ENCODE data around the gene ADAMTSL1. TPM values are rescaled to one million over a fixed set of nuclear protein-coding genes. Genes with fewer than 3 reads are reported as not detected.

The ADAMTSL1 gene
- total and polyA plus RNA-seq, 2 of the 8 experiments (the other 6 are each of a cell fraction or from before 2014, with no cell fraction given): 0.84 to 1.1 TPM

GRCh38 chr9:18861609-18862544 is 387.9 kb downstream of the ADAMTSL1 start:
- Histone ChIP-seq H3K14ac (ENCODE audit: insufficient read length) (no peak overlapping the region), H4K8ac (ENCODE audit: extremely low read depth, insufficient read depth, low read length) (no peak overlapping the region), H4K5ac (ENCODE audit: insufficient read length, low read depth, low read length) (no peak overlapping the region), H2AK5ac (ENCODE audit: low read depth, low read length) (no peak overlapping the region), H3K56ac (replicated peaks; ENCODE audit: insufficient read length, low read depth, low read length) (no peak overlapping the region), H3K27ac (ENCODE audit: low read depth, low read length) (no peak overlapping the region), H4K20me1 (replicated peaks in 1 of 2; ENCODE audit: control insufficient read depth in 1 of 2, insufficient read depth in 2 of 2, low read length in 2 of 2) (no peaks in the 10 kb centered on the region), H2BK20ac (ENCODE audit: low read length) (no peak overlapping the region), H2BK120ac (replicated peaks; ENCODE audit: low read depth, low read length) (no peak overlapping the region), H2AFZ (ENCODE audit: low read length) (peak overlapping the region; percentile 95), H3K9ac (replicated peaks in 1 of 4; ENCODE audit: extremely low read depth in 1 of 4, low read depth in 3 of 4, low read length in 3 of 4) (0 out of 7 replicates have a peak overlapping the region, but pooled peaks of 1 of the 4 experiments have one; percentile 5), H3K9me3 (ENCODE audit: insufficient read depth in 2 of 2, low read depth in 1 of 2, low read length in 1 of 2) (no peaks in the 10 kb centered on the region), H3K4me1 (replicated peaks in 1 of 4; ENCODE audit: control insufficient read depth in 3 of 4, insufficient read depth in 4 of 4, low read length in 3 of 4) (peaks cover 0 to 6% (median 4%) of the 10 kb centered on the region in 4 experiments; a peak in 2 of 7 replicates), H3K4me3 (ENCODE audit: extremely low read depth in 1 of 4, insufficient read depth in 2 of 4, low read depth in 3 of 4, low read length in 4 of 4) (no peak overlapping the region), H3K4me2 (ENCODE audit: insufficient read depth in 1 of 2, low read depth in 2 of 2, low read length in 2 of 2) (peak overlapping the region in 1 of 2 experiments; percentile 37; a peak in 1 of 4 replicates), H3K4ac (replicated peaks; ENCODE audit: insufficient read length, low read depth, low read length) (no peak overlapping the region), H3K27me3 (replicated peaks in 1 of 4; ENCODE audit: control insufficient read depth in 3 of 4, extremely low read depth in 1 of 4, insufficient read depth in 3 of 4, low read length in 3 of 4) (no peaks in the 10 kb centered on the region), H3K23me2 (ENCODE audit: low read depth, low read length) (no peaks in the 10 kb centered on the region), H3K36me3 (ENCODE audit: control insufficient read depth in 2 of 4, insufficient read depth in 4 of 4, low read length in 3 of 4) (no peaks in the 10 kb centered on the region), H2BK12ac (ENCODE audit: low read depth, low read length) (no peak overlapping the region), H3K23ac (ENCODE audit: insufficient read length) (no peak overlapping the region), H4K91ac (replicated peaks; ENCODE audit: insufficient read length, low read length) (no peak overlapping the region), H2BK5ac (ENCODE audit: low read depth, low read length) (no peak overlapping the region), H3K79me2 (ENCODE audit: control insufficient read depth in 1 of 2, insufficient read depth in 2 of 2, low read length in 2 of 2) (no peaks in the 10 kb centered on the region), H3K79me1 (ENCODE audit: low read depth, low read length) (no peaks in the 10 kb centered on the region; the same call in 1 of the 2 replicates), H3K18ac (ENCODE audit: extremely low read depth, low read length) (no peak overlapping the region), H2BK15ac (ENCODE audit: low read length) (no peak overlapping the region)
- TF ChIP-seq GABPA (IDR thresholded peaks at IDR 0.05; ENCODE audit: borderline replicate concordance, insufficient read depth, low read length): no peak
- TF ChIP-seq TEAD4 (IDR thresholded peaks at IDR 0.05; ENCODE audit: low read depth, low read length): peak; percentile 58; the same call in 1 of the 2 replicates
- peak in 1 of 2 experiments; percentile 8; a peak in 1 of 4 replicates for TF ChIP-seq RAD21 (IDR thresholded peaks at IDR 0.05 in 1 of 2, conservative IDR thresholded peaks at IDR 0.05 in 1 of 2; ENCODE audit: low read depth in 2 of 2, low read length in 2 of 2)
- no peak for TF ChIP-seq POLR2AphosphoS5 (IDR thresholded peaks at IDR 0.05; ENCODE audit: low read depth, low read length)
- POLR2A ChIA-PET (ENCODE audit: partially characterized antibody): no interaction called here
- WGBS, 2 experiments (ENCODE audit: extremely low coverage in 1 of 2, insufficient coverage in 1 of 2, insufficient read length in 1 of 2, insufficient replicate concordance in 2 of 2, low coverage in 1 of 2, low lambda C conversion rate in 2 of 2, missing lambda C conversion rate in 1 of 2): 72% methylated on average over 14 of the region's 14 CpGs; no CpG with 5 or more reads in 1 of the 2 experiments
- no peak for FAIRE-seq
- peak in 1 of 2 experiments; percentile 56 for DNase-seq (ENCODE audit: low read depth in 1 of 2, low spot score in 2 of 2)
- CTCF ChIA-PET (ENCODE audit: partially characterized antibody): interaction anchor here (1.0 to 1.8 kb wide), 6 partner anchors 9 to 603 kb away, joined by 3 to 5 read pairs (median 3); no protein-coding TSS in a partner anchor

Measured in H1 (cell line).